ENCODE data around the gene CDKAL1. TPM values are rescaled to one million over a fixed set of nuclear protein-coding genes. Genes with fewer than 3 reads are reported as not detected.
"Not testable (repeated sequence)": the region's sequence is repeated elsewhere in the genome, so short reads cannot be mapped to it uniquely, and the experiment has no call there.

The CDKAL1 gene
- total RNA-seq, 4 donors from 2014 or later, result 11.8 to 21.4 (median 13.8) TPM

- DNase-seq (ENCODE audit: low spot score) (no peak), ATAC-seq (ENCODE audit: low FRiP score) (no peak)
- TF ChIP-seq CTCF (IDR thresholded peaks at IDR 0.05), result no peak
Observed at GRCh38 chr6:20819774-20820400, 285.6 kb downstream of the CDKAL1 start.

GRCh38 chr6:20826378-20826777 lies 292.1 kb downstream of the CDKAL1 start:
- ATAC-seq (ENCODE audit: low FRiP score), result no peak
- no peak for DNase-seq (ENCODE audit: low spot score)
- no peak for TF ChIP-seq CTCF (IDR thresholded peaks at IDR 0.05)

- DNase-seq (ENCODE audit: low spot score) (no peak), ATAC-seq (ENCODE audit: low FRiP score) (peak; percentile 67)
- TF ChIP-seq CTCF (IDR thresholded peaks at IDR 0.05), result no peak
Observed at GRCh38 chr6:20827798-20828197, 293.5 kb downstream of the CDKAL1 start.

- DNase-seq (ENCODE audit: low spot score) (no peak), ATAC-seq (ENCODE audit: low FRiP score) (no peak)
- TF ChIP-seq CTCF (IDR thresholded peaks at IDR 0.05), result no peak
Observed at GRCh38 chr6:20830576-20830975, 296.3 kb downstream of the CDKAL1 start.

- not testable (repeated sequence) for ATAC-seq (ENCODE audit: low FRiP score); DNase-seq (ENCODE audit: low spot score)
Observed at GRCh38 chr6:20831251-20831650, 297.0 kb downstream of the CDKAL1 start.

GRCh38 chr6:20833881-20834515 lies 299.7 kb downstream of the CDKAL1 start:
- ATAC-seq (ENCODE audit: low FRiP score), result no peak
- no peak for DNase-seq (ENCODE audit: low spot score)
- no peak for TF ChIP-seq CTCF (IDR thresholded peaks at IDR 0.05)

GRCh38 chr6:20835315-20836010 lies 301.2 kb downstream of the CDKAL1 start:
- TF ChIP-seq CTCF (IDR thresholded peaks at IDR 0.05), result no peak
- ATAC-seq (ENCODE audit: low FRiP score) (no peak), DNase-seq (ENCODE audit: low spot score) (no peak)

Data from omental fat pad (tissue), 4 donors.